ENCODE results near the gene MRPL58.
A peak's percentile ranks its signal among the peaks of the same experiment; 100 is the strongest.

The MRPL58 gene

DNA sequence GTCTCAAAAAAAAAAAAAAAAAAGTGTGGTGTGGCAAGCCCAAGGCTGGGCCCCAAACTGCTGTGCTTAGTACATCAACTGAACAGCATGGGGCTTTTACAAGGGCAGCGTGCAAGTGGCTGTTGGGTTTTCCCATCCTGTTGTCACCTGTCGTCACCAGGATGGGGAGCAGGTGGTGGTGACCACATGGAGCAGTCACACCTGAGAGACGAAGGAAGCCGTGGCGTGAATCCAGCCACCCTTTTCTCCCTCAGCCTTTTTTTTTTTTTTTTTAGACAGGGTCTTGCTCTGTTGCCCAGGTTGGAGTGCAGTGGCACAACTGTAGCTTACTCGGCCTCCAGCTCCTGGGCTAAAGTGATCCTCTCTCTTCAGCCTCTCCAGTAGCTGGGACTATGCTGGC is 4.1 kb upstream of the MRPL58 start:
- DNase-seq (ENCODE audit: insufficient read length, low spot score): no peak
- no peak for FAIRE-seq
- TF ChIP-seq, protein P1, sequence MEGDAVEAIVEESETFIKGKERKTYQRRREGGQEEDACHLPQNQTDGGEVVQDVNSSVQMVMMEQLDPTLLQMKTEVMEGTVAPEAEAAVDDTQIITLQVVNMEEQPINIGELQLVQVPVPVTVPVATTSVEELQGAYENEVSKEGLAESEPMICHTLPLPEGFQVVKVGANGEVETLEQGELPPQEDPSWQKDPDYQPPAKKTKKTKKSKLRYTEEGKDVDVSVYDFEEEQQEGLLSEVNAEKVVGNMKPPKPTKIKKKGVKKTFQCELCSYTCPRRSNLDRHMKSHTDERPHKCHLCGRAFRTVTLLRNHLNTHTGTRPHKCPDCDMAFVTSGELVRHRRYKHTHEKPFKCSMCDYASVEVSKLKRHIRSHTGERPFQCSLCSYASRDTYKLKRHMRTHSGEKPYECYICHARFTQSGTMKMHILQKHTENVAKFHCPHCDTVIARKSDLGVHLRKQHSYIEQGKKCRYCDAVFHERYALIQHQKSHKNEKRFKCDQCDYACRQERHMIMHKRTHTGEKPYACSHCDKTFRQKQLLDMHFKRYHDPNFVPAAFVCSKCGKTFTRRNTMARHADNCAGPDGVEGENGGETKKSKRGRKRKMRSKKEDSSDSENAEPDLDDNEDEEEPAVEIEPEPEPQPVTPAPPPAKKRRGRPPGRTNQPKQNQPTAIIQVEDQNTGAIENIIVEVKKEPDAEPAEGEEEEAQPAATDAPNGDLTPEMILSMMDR (IDR thresholded peaks at IDR 0.05; ENCODE audit: insufficient read depth, missing control alignments): no peak

DNA sequence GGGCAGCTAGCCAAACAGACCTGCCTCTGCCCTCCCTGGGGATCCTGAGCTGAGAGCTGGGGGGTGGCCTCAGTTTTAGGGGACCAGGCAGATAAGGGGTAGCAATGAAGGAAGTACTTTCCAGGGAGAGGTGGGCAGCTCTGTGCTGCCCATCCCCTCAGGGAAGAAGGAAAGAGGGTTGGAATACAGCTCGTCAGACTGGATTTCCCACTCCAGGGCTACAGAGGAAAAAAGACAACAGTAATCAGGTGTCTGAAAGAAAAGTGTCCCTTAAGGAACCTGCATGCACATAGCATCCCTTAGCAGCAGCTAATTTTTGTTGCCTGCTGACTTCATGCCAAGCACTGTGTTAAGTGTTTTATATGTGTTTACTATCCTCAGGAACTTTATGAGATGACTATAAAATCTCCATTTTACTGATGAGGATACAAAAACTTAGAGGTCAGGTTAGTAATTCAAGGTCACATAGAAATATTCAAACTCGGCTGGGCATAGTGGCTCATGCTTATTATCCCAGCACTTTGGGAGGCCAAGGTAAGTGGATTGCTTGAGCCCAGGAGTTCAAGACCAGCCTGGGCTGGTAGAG is 3.2 kb upstream of the MRPL58 start:
- TF ChIP-seq, protein P1 (IDR thresholded peaks at IDR 0.05; ENCODE audit: insufficient read depth, missing control alignments): no peak
- FAIRE-seq (no peak), DNase-seq (ENCODE audit: insufficient read length, low spot score) (peak; percentile 2)

DNA sequence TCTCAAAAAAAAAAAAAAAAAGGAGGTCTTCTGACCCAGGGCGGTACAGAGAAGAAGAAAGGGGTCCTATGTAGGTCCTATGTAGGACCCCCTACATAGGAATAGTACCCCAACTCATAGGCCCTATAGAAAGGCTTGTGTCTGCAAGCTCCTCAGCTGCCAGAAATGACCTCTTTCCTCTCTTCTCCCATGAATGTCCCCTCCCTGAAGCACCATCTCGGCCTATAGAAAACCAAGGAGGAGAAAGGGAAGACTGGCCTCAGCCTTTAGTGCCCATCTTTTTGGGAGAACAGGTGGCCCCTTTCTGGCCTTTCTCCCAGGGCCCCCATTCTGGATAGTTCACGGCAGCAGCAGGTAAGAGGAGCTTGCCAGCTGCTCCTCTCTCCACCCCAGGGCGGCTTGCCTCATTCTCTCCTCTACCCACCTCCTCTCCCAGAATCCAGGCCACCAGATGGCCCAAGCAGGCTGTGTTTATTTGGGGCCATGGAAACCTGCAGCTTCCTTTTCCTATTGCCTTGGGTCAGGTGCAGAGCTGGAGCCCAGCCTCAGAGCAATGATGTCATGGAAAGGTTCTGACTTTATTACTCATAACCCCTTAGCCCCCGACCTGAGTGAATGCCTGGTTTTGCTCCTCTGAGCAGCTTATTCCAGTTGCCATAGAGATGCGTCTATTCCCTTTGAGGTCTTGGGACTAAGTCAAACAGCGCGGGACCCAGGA is 1.6 kb upstream of the MRPL58 start:
- no peak for FAIRE-seq
- TF ChIP-seq, protein P1 (IDR thresholded peaks at IDR 0.05; ENCODE audit: insufficient read depth, missing control alignments): peak; percentile 51
- DNase-seq (ENCODE audit: insufficient read length, low spot score): peak; percentile 46

DNA sequence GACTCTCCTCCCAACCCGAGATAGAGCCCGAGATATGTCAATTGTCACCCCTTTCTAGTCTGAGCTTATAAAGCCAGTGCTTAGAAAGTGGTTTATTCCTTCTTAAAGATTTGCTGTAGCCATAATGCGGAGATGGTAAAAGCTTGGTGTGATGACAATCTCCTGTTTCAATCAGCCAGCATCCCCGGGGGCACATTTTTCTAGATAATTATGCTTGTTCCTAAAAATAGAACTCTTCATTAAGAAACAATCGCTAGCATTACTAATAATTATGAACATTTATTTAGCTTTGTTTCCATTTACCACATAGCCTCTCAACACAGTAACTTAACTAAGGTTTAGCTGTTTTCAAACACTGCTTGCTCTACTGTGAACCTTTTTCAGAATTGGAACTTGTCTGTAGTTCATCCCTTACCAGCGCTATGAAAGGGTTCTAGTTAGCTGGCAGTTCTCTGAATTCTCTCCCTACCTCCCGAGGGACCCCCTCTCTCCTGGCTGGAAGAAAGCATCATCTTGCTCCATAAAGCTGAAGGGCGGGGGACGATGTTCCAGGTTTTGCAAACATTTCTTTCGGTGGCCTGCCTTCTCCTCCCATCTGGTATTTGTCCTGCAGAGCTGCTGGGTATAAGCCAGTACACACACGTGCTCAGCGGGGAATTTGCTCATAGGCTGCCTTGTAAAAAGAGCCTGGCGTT is 922 bp upstream of the MRPL58 start:
- FAIRE-seq: no peak
- peak; percentile 11 for DNase-seq (ENCODE audit: insufficient read length, low spot score)
- TF ChIP-seq, protein P1 (IDR thresholded peaks at IDR 0.05; ENCODE audit: insufficient read depth, missing control alignments): no peak

DNA sequence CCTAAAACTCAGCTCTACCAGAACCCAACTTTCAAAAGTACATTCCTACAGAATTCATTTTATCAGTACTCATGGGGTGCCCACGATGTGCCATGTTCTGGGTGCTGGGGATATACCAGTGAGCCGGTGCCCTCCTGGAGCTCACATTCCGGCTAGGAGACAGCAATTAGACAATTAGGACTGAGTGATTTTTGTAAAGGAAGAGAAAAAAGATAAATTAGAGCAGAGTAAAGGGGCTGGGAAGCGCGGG is 449 bp upstream of the MRPL58 start:
- FAIRE-seq (no peak), DNase-seq (ENCODE audit: insufficient read length, low spot score) (peak; percentile 9)
- TF ChIP-seq, protein P1 (IDR thresholded peaks at IDR 0.05; ENCODE audit: insufficient read depth, missing control alignments): no peak

DNA sequence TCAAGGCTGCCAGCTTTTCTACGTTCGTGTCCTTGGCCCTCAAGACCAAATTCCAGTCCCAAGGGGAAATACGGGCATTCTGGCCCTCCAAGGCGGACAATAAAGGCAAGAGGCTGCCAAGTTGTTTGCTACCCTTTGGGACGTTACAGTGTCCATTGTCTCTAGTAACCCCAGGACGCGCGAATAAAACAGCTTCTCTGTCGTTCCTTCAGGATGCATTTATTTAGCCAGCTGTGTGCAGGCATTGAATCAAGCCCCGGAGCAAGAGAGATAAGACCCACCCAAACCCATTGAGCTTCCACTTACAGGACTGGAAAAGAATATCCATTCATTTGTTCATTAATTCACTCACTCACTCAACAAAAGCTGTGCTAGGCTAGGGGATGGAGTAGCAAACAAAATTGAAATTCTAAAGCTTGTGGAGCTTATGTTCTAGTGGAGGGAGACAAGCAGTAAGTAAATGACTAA is 656 bp downstream of the MRPL58 start:
- DNase-seq (ENCODE audit: insufficient read length, low spot score) (peak; percentile 3), FAIRE-seq (no peak)
- TF ChIP-seq, protein P1 (IDR thresholded peaks at IDR 0.05; ENCODE audit: insufficient read depth, missing control alignments): no peak

DNA sequence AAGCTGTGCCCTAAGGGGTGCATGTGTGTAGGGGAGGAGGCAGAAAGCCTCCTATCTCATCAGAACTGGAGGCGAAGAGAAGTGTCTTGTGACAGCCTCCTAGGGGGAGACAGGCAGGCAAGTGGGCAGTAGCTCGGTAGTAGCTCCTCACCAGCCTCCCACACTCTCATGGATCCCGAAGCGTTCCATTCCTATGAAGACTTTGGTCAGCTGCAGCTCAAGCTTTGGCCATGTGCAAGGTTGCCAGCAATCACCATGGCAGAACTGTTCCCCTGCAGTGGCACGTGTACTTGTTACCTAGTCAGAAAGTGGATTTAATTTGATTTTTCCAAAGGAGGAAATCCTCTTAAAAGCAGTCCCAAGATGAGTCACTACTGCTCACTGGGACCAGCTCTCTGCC is 6.7 kb downstream of the MRPL58 start:
- DNase-seq (ENCODE audit: insufficient read length, low spot score) (no peak), FAIRE-seq (no peak)
- TF ChIP-seq, protein P1 (IDR thresholded peaks at IDR 0.05; ENCODE audit: insufficient read depth, missing control alignments): no peak

Data from D721Med (cell line).